SK-N-SH (cell line): ENCODE measurements around the gene CAPN10. TPM values are rescaled to one million over a fixed set of nuclear protein-coding genes. Genes with fewer than 3 reads are reported as not detected.

Experiments
- CTCF ChIA-PET: fragments of 300-600, 350-600 bp; formaldehyde crosslinking; extraction: SDS; loops from one replicate; lab custom pipeline; 2021; lab: Yijun Ruan, JAX
- POLR2A ChIA-PET: fragments of 350-600 bp; sonication (Branson Sonifier 250); formaldehyde crosslinking; extraction: SDS; loops from one replicate; lab custom pipeline; 2020; ENCODE audit warnings: antibody characterized with exemption, inconsistent platforms; lab: Yijun Ruan, JAX
- DNase-seq: peaks from one replicate; pipeline ENCODE4 v3.0.0; 2012
- H2AFZ ChIP-seq: fragments of 200-600 bp; sonication (generic); 2 replicates; pipeline ENCODE4 v1.8.1; 2016; ENCODE audit warnings: antibody characterized with exemption, mild to moderate bottlenecking, low read depth
- H3F3A ChIP-seq: fragments of 200-600 bp; sonication (generic); replicated peaks from 2 replicates; pipeline ENCODE3; 2016; ENCODE audit warnings: antibody characterized with exemption, mild to moderate bottlenecking; ENCODE audit not compliant: insufficient read depth
- H3K27ac ChIP-seq, 2 experiments: fragments of 200-500 bp in 1 of 2; fragments of 200-600 bp in 1 of 2; sonication (Bioruptor generic) in 1 of 2; sonication (generic), shearing (Covaris generic) in 1 of 2; 2 replicates each; pipeline versions ENCODE4 v1.5.1 to v1.6.1; 2014 to 2016; ENCODE audit warnings: low read depth in 2 of 2, inconsistent platforms in 1 of 2, low read length in 1 of 2, mild to moderate bottlenecking in 1 of 2, mixed read lengths in 1 of 2
- H3K27me3 ChIP-seq: fragments of 200-600 bp; sonication (generic), shearing (Covaris generic); 2 replicates; pipeline ENCODE4 v1.6.1; 2016; ENCODE audit warnings: mixed run types; ENCODE audit not compliant: insufficient read depth
- H3K36me3 ChIP-seq, 2 experiments: fragments of 200-500 bp in 1 of 2; fragments of 200-600 bp in 1 of 2; sonication (Bioruptor generic) in 1 of 2; sonication (generic) in 1 of 2; replicated peaks in 1 of 2; 2 replicates each; pipeline versions ENCODE3 to v1.5.1; 2014 to 2016; ENCODE audit warnings: low read length in 1 of 2, mild to moderate bottlenecking in 1 of 2; ENCODE audit not compliant: insufficient read depth in 2 of 2, control insufficient read depth in 1 of 2
- H3K4me1 ChIP-seq, 2 experiments: fragments of 200-500 bp in 1 of 2; fragments of 200-600 bp in 1 of 2; sonication (Bioruptor generic) in 1 of 2; sonication (generic), shearing (Covaris generic) in 1 of 2; 2 replicates each; pipeline versions ENCODE4 v1.5.1 to v1.6.1; 2014 to 2016; ENCODE audit warnings: low read depth in 1 of 2, low read length in 1 of 2, mixed run types in 1 of 2; ENCODE audit not compliant: insufficient read depth in 2 of 2, control insufficient read depth in 1 of 2
- H3K4me2 ChIP-seq: fragments of 200-600 bp; sonication (generic), shearing (Covaris generic); 2 replicates; pipeline ENCODE4 v1.6.1; 2017; ENCODE audit warnings: mixed run types
- H3K4me3 ChIP-seq, 2 experiments: fragments of 200-500 bp in 1 of 2; fragments of 200-600 bp in 1 of 2; sonication (Bioruptor generic) in 1 of 2; sonication (generic), shearing (Covaris generic) in 1 of 2; 2 replicates each; pipeline versions ENCODE4 v1.5.1 to v1.8.1; 2014 to 2016; ENCODE audit warnings: low read depth in 2 of 2, inconsistent platforms in 1 of 2, low read length in 1 of 2, mild to moderate bottlenecking in 1 of 2, mixed read lengths in 1 of 2, moderate library complexity in 1 of 2
- H3K79me2 ChIP-seq: fragments of 200-600 bp; sonication (generic); 2 replicates; pipeline ENCODE4 v1.8.1; 2017; ENCODE audit warnings: mild to moderate bottlenecking; ENCODE audit not compliant: insufficient read depth
- H3K9ac ChIP-seq: fragments of 200-600 bp; sonication (generic); 2 replicates; pipeline ENCODE4 v1.6.1; 2017; ENCODE audit warnings: mixed run types
- H3K9me2 ChIP-seq: fragments of 200-600 bp; sonication (generic); 2 replicates; pipeline ENCODE4 v1.6.1; 2017; ENCODE audit warnings: mixed run types
- H3K9me3 ChIP-seq: fragments of 200-600 bp; sonication (generic); 2 replicates; pipeline ENCODE4 v1.6.1; 2017; ENCODE audit warnings: mixed run types, mild to moderate bottlenecking, moderate library complexity
- H4K20me1 ChIP-seq: fragments of 200-600 bp; sonication (generic); 2 replicates; pipeline ENCODE4 v1.6.1; 2017; ENCODE audit warnings: mild to moderate bottlenecking, mixed run types; ENCODE audit not compliant: insufficient read depth
- CTCF ChIP-seq: fragments of 200-600 bp; sonication (generic); IDR thresholded peaks from 2 replicates; pipeline ENCODE4 v1.6.1; 2017; ENCODE audit warnings: antibody characterized with exemption, mild to moderate bottlenecking, moderate library complexity
- ELF1 ChIP-seq: IDR thresholded peaks from 2 replicates; pipeline ENCODE4 v1.4.0; 2012
- EP300 ChIP-seq, 2 experiments: IDR thresholded peaks; 2 replicates each; pipeline versions ENCODE4 v1.4.0 to v1.6.1; 2012; ENCODE audit warnings: borderline replicate concordance in 1 of 2, low read depth in 1 of 2, low read length in 1 of 2
- EZH2phosphoT487 ChIP-seq: fragments of 200-600 bp; sonication (generic); IDR thresholded peaks from 2 replicates; pipeline ENCODE4 v1.6.1; 2017; ENCODE audit warnings: low read depth, mixed run types, mild to moderate bottlenecking, antibody characterized with exemption, moderate library complexity, borderline replicate concordance
- FOXJ3 ChIP-seq: sonication (generic); formaldehyde crosslinking; IDR thresholded peaks from 2 replicates; pipeline ENCODE4 v1.5.1; 2020; ENCODE audit warnings: mild to moderate bottlenecking, missing genetic modification reagents
- FOXM1 ChIP-seq: IDR thresholded peaks from 2 replicates; pipeline ENCODE4 v1.4.0; 2012; ENCODE audit warnings: low read depth, mild to moderate bottlenecking
- GABPA ChIP-seq: IDR thresholded peaks from 2 replicates; pipeline ENCODE4 v1.4.0; 2012; ENCODE audit warnings: low read depth, mild to moderate bottlenecking
- GATA2 ChIP-seq: sonication (generic); formaldehyde crosslinking; IDR thresholded peaks from 2 replicates; pipeline ENCODE4 v1.5.0; 2020; ENCODE audit warnings: mild to moderate bottlenecking, missing genetic modification reagents
- MAX ChIP-seq: IDR thresholded peaks from 2 replicates; pipeline ENCODE4 v1.4.0; 2012; ENCODE audit warnings: low read depth
- MXI1 ChIP-seq: IDR thresholded peaks from 2 replicates; pipeline ENCODE4 v1.6.1; 2012; ENCODE audit warnings: mild to moderate bottlenecking, low read depth, low read length, improper control_type of control experiment
- NRF1 ChIP-seq: IDR thresholded peaks from 2 replicates; pipeline ENCODE4 v1.6.1; 2012; ENCODE audit warnings: low read depth, mild to moderate bottlenecking, low read length
- POLR2AphosphoS5 ChIP-seq: IDR thresholded peaks from 2 replicates; pipeline ENCODE4 v1.6.1; 2012; ENCODE audit warnings: low read depth, low read length
- RAD21 ChIP-seq: IDR thresholded peaks from 2 replicates; pipeline ENCODE4 v1.6.1; 2012; ENCODE audit warnings: mild to moderate bottlenecking, low read length
- RCOR1 ChIP-seq: fragments of 150-350 bp; IDR thresholded peaks from 2 replicates; pipeline ENCODE4 v1.6.1; 2017; ENCODE audit warnings: antibody characterized with exemption, low read length
- RFX5 ChIP-seq: IDR thresholded peaks from 2 replicates; pipeline ENCODE4 v1.6.1; 2012; ENCODE audit warnings: mild to moderate bottlenecking, improper control_type of control experiment, low read length
- SIN3A ChIP-seq: IDR thresholded peaks from 2 replicates; pipeline ENCODE4 v1.6.1; 2012; ENCODE audit warnings: low read depth, mild to moderate bottlenecking, low read length, moderate library complexity, borderline replicate concordance
- SMC3 ChIP-seq: IDR thresholded peaks from 2 replicates; pipeline ENCODE4 v1.6.1; 2012; ENCODE audit warnings: low read depth, low read length, improper control_type of control experiment
- TEAD4 ChIP-seq: IDR thresholded peaks from 2 replicates; pipeline ENCODE4 v1.4.0; 2012; ENCODE audit warnings: mild to moderate bottlenecking, borderline replicate concordance; ENCODE audit not compliant: insufficient read depth
- WGBS: methylation state at CpG from one replicate; pipeline ENCODE4 v1.1.6; 2017; ENCODE audit warnings: low lambda C conversion rate; 5-methylcytosine and 5-hydroxymethylcytosine counted together
- polyA plus RNA-seq, 3 experiments: library from polyadenylated mRNA; depleted of rRNA; stranded (reverse); fragments of >200 nt; gene quantifications; 2 replicates each; pipeline ENCODE4 v1.2.3, GENCODE V29; 2012

CAPN10 gene
- polyA plus RNA-seq, 1 of the 3 experiments (the other 2 are of a cell fraction), result 24.0 TPM

GRCh38 chr2:240646176-240646899 lies 59.8 kb downstream of the CAPN10 start:
- Histone ChIP-seq H4K20me1 (no peaks in the 10 kb centered on the region), H3F3A (no peaks in the 10 kb centered on the region), H3K4me2 (no peak overlapping the region), H3K9me2 (no peaks in the 10 kb centered on the region), H3K4me1 (no peaks in the 10 kb centered on the region; a peak in 1 of 4 replicates), H3K27me3 (no peaks in the 10 kb centered on the region; the same call in 1 of the 2 replicates), H3K36me3 (no peaks in the 10 kb centered on the region), H3K27ac (no peak overlapping the region), H3K9me3 (no peaks in the 10 kb centered on the region), H3K79me2 (no peaks in the 10 kb centered on the region), H3K4me3 (no peak overlapping the region), H2AFZ (no peak overlapping the region), H3K9ac (no peak overlapping the region)
- no peak for DNase-seq
- TF ChIP-seq NRF1 (no peak), FOXM1 (no peak), GATA2 (no peak)
- WGBS, result 61% methylated on average over 26 of the region's 36 CpGs
- ChIA-PET CTCF (interaction anchor here (1.3 kb wide), 1 partner anchor 194 kb away, joined by 3 read pairs; no protein-coding TSS in a partner anchor), POLR2A (no interaction called here)

- H3K4me3 ChIP-seq, result no peak overlapping the region
- H3K36me3 ChIP-seq, result no peaks in the 10 kb centered on the region
- WGBS, result 53% methylated on average over 10 of the region's 30 CpGs
- POLR2A ChIA-PET, result no interaction called here
- H3K27ac ChIP-seq, result no peak overlapping the region
- no peaks in the 10 kb centered on the region for H3F3A ChIP-seq
- no peaks in the 10 kb centered on the region; the same call in 1 of the 2 replicates for H3K27me3 ChIP-seq
- no peaks in the 10 kb centered on the region for H3K79me2 ChIP-seq
- no peaks in the 10 kb centered on the region for H3K9me2 ChIP-seq
- H2AFZ ChIP-seq, result no peak overlapping the region
- CTCF ChIA-PET, result interaction anchor here (1.3 to 2.0 kb wide), 2 partner anchors 193 to 194 kb away, joined by 3 to 6 read pairs; no protein-coding TSS in a partner anchor
- no peaks in the 10 kb centered on the region for H3K9me3 ChIP-seq
- no peak for TF ChIP-seq FOXM1
- no peak for TF ChIP-seq SIN3A
- TF ChIP-seq TEAD4, result no peak
- no peak overlapping the region for H3K9ac ChIP-seq
- H4K20me1 ChIP-seq, result no peaks in the 10 kb centered on the region
- DNase-seq, result peak; percentile 20
- H3K4me1 ChIP-seq, result no peaks in the 10 kb centered on the region; a peak in 1 of 4 replicates
- H3K4me2 ChIP-seq, result no peak overlapping the region
These were observed 60.5 kb downstream of the CAPN10 start for GRCh38 chr2:240646900-240647502.

- Histone ChIP-seq H3K4me1 (no peaks in the 10 kb centered on the region; a peak in 1 of 4 replicates), H3K27ac (no peak overlapping the region), H3K9me3 (no peaks in the 10 kb centered on the region), H3F3A (no peaks in the 10 kb centered on the region), H4K20me1 (no peaks in the 10 kb centered on the region), H3K27me3 (no peaks in the 10 kb centered on the region; the same call in 1 of the 2 replicates), H3K36me3 (no peaks in the 10 kb centered on the region), H3K79me2 (no peaks in the 10 kb centered on the region), H3K4me2 (no peak overlapping the region), H3K9me2 (no peaks in the 10 kb centered on the region), H3K9ac (no peak overlapping the region), H2AFZ (no peak overlapping the region), H3K4me3 (no peak overlapping the region)
- ChIA-PET CTCF (interaction anchor here (2.0 kb wide), 1 partner anchor 193 kb away, joined by 6 read pairs; no protein-coding TSS in a partner anchor), POLR2A (no interaction called here)
- peak; percentile 24 for DNase-seq
- WGBS, result 65% methylated on average over 22 of the region's 22 CpGs
- TF ChIP-seq SMC3, result no peak
- TF ChIP-seq RAD21, result no peak
- no peak for TF ChIP-seq RCOR1
- no peak for TF ChIP-seq MAX
- TF ChIP-seq EP300 (IDR thresholded peaks at IDR 0.05; ENCODE audit: borderline replicate concordance in 1 of 2, low read depth in 1 of 2, low read length in 1 of 2), result no peak
- no peak for TF ChIP-seq FOXJ3 (CRISPR knock-in tag)
- TF ChIP-seq NRF1, result no peak
- no peak for TF ChIP-seq ELF1
- no peak for TF ChIP-seq POLR2AphosphoS5
- TF ChIP-seq FOXM1, result no peak
- TF ChIP-seq GABPA, result no peak
- TF ChIP-seq EZH2phosphoT487, result no peak
- no peak for TF ChIP-seq CTCF
- TF ChIP-seq MXI1, result no peak
- TF ChIP-seq RFX5, result no peak
These were observed 61.1 kb downstream of the CAPN10 start for GRCh38 chr2:240647503-240648154.
